HepG2 (cell line): Measurements from ENCODE around the gene ANKZF1. TPM values are rescaled to one million over a fixed set of nuclear protein-coding genes. Genes with fewer than 3 reads are reported as not detected.

Source experiments
- CBX2 ChIP-seq, 2 experiments: fragments of 200-600 bp in 1 of 2; sonication (generic); formaldehyde crosslinking in 1 of 2; IDR thresholded peaks; 2 replicates each; pipeline versions ENCODE4 v1.7.0 to v1.8.1; 2018 to 2022; ENCODE audit warnings: low read depth in 2 of 2, low read length in 1 of 2, mild to moderate bottlenecking in 1 of 2, missing genetic modification reagents in 1 of 2
- CBX5 ChIP-seq: sonication (generic); formaldehyde crosslinking; IDR thresholded peaks from 2 replicates; pipeline ENCODE4 v1.4.0; 2020; ENCODE audit warnings: missing genetic modification reagents, borderline replicate concordance
- KAT2B ChIP-seq: fragments of 150-350 bp; IDR thresholded peaks from 2 replicates; pipeline ENCODE4 v1.6.1; 2014; ENCODE audit warnings: low read depth, low read length, borderline replicate concordance
- MEF2D ChIP-seq: sonication (generic); formaldehyde crosslinking; IDR thresholded peaks from 2 replicates; pipeline ENCODE4 v1.5.1; 2020; ENCODE audit warnings: mild to moderate bottlenecking, missing genetic modification reagents
- PITX1 ChIP-seq: sonication (generic); formaldehyde crosslinking; IDR thresholded peaks from 2 replicates; pipeline ENCODE4 v1.5.1; 2020; ENCODE audit warnings: mild to moderate bottlenecking, missing genetic modification reagents
- RARG ChIP-seq: sonication (generic); formaldehyde crosslinking; IDR thresholded peaks from 2 replicates; pipeline ENCODE4 v1.4.0; 2020; ENCODE audit warnings: low read depth, mild to moderate bottlenecking, missing genetic modification reagents
- SALL1 ChIP-seq: sonication (generic); formaldehyde crosslinking; IDR thresholded peaks from 2 replicates; pipeline ENCODE4 v1.8.0; 2022; ENCODE audit warnings: mild to moderate bottlenecking, missing genetic modification reagents
- XRCC5 ChIP-seq: fragments of 200-400 bp; formaldehyde crosslinking; optimal IDR thresholded peaks from 2 replicates; pipeline ENCODE3; 2017; ENCODE audit warnings: mild to moderate bottlenecking, low read length
- ZBTB46 ChIP-seq: sonication (generic); formaldehyde crosslinking; IDR thresholded peaks from 2 replicates; pipeline ENCODE4 v1.4.0; 2020; ENCODE audit warnings: mild to moderate bottlenecking, missing genetic modification reagents, borderline replicate concordance
- ZNF160 ChIP-seq: sonication (generic); formaldehyde crosslinking; IDR thresholded peaks from 2 replicates; pipeline ENCODE4 v1.8.0; 2022; ENCODE audit warnings: mild to moderate bottlenecking, inconsistent platforms, missing genetic modification reagents
- ZNF235 ChIP-seq: sonication (generic); formaldehyde crosslinking; IDR thresholded peaks from 2 replicates; pipeline ENCODE4 v1.8.1; 2023; ENCODE audit warnings: mild to moderate bottlenecking, missing genetic modification reagents, borderline replicate concordance
- ZNF256 ChIP-seq: sonication (generic); formaldehyde crosslinking; conservative IDR thresholded peaks from 2 replicates; pipeline ENCODE4 v1.4.0; 2020; ENCODE audit warnings: missing genetic modification reagents
- ZNF556 ChIP-seq: sonication (generic); formaldehyde crosslinking; IDR thresholded peaks from 2 replicates; pipeline ENCODE4 v1.4.0; 2020; ENCODE audit warnings: mild to moderate bottlenecking, missing genetic modification reagents, borderline replicate concordance
- ZNF777 ChIP-seq: sonication (generic); formaldehyde crosslinking; IDR thresholded peaks from 2 replicates; pipeline ENCODE4 v1.4.0; 2020; ENCODE audit warnings: missing genetic modification reagents
- ZNF790 ChIP-seq: sonication (generic); formaldehyde crosslinking; IDR thresholded peaks from 2 replicates; pipeline ENCODE4 v1.8.0; 2022; ENCODE audit warnings: missing genetic modification reagents, mild to moderate bottlenecking, borderline replicate concordance
- ZNF800 ChIP-seq: sonication (generic); formaldehyde crosslinking; IDR thresholded peaks from 2 replicates; pipeline ENCODE4 v1.4.0; 2020; ENCODE audit warnings: missing genetic modification reagents
- ZSCAN31 ChIP-seq: sonication (generic); formaldehyde crosslinking; IDR thresholded peaks from 2 replicates; pipeline ENCODE4 v1.5.0; 2020; ENCODE audit warnings: low read depth, mild to moderate bottlenecking, missing genetic modification reagents
- ZXDC ChIP-seq: sonication (generic); formaldehyde crosslinking; IDR thresholded peaks from 2 replicates; pipeline ENCODE4 v1.5.0; 2020; ENCODE audit warnings: mild to moderate bottlenecking, missing genetic modification reagents
- polyA plus RNA-seq, 8 experiments: library from polyadenylated mRNA; depleted of rRNA in 3 of 8; stranded (reverse) in 7 of 8; unstranded in 1 of 8; fragments of >200 nt; fragmentation: Illumina TruSeq in 4 of 8; extraction: Trizol in 4 of 8; gene quantifications; 2 replicates each; pipeline versions ENCODE4 v1.2.1 to v1.2.3, GENCODE V29; 2011 to 2016; ENCODE audit warnings: low read depth in 4 of 8, missing spikeins in 1 of 8, mixed read lengths in 1 of 8; ENCODE audit not compliant: insufficient read depth in 1 of 8
- total RNA-seq, 5 experiments: library from RNA; depleted of rRNA; stranded (reverse); fragments of >200 nt; fragmentation: Illumina TruSeq; extraction: Trizol; gene quantifications; 2 replicates each; pipeline ENCODE4 v1.2.3, GENCODE V29; 2016; ENCODE audit warnings: low read depth in 1 of 5
- TF ChIP-seq, protein P1 (sequence below): sonication (generic); formaldehyde crosslinking; IDR thresholded peaks from 2 replicates; pipeline ENCODE4 v1.4.0; 2020; ENCODE audit warnings: missing genetic modification reagents, borderline replicate concordance

Gene ANKZF1
- total and polyA plus RNA-seq, 2 of the 13 experiments (the other 11 are each of a cell fraction or from before 2014, with no cell fraction given): 25.3 to 128 TPM

DNA sequence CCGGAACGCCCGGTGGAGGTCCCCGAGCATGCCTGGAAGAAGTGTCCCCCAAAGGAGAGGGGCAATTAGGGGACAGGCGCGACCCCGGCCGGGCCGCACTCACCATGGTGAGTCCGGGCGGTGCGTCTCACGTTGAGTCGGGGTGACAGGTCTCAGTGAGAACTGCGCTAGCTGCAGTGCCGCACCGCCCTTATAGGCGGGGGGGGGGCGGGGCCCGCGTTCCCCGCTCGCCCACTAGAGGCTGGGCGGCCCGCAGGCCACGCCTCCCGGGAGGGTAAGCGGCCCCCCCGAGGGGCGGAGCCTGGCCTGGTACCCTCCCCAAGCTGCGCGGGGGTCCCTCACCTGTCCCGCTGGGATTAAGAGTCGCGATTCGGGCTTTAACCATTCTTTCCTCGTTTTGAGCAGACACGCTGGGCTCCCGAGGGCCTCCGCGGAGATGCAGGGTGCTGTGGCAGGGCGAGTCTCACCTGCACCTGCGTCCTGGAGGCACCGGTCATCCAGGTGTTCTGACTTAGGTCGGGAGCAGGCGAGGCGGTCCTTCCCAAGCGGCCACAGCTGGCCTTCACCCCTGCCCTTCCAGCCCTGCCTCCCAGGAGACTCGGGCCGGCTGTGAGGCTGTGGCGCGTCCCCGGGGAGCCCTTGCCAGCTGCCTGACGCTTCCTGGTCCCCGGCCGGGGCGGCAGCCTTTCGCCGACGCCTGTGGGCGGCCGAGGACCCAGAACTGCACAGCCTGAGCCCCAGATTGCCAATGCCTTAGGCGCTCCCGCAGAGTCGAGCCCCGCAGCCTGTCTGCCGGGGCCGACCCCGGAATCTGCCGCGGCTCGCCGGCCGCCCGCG lies 24.4 kb downstream of the ANKZF1 start, which contains the start of gene TUBA4A (continued):
- TF ChIP-seq CBX2 (IDR thresholded peaks at IDR 0.05; ENCODE audit: low read depth, low read length) (no peak), CBX2 (CRISPR knock-in tag; IDR thresholded peaks at IDR 0.05; ENCODE audit: low read depth) (no peak), MEF2D (CRISPR knock-in tag) (0 out of 2 replicates have a peak, but pooled peaks have one; percentile 30), PITX1 (CRISPR knock-in tag) (peak; percentile 46; the same call in 1 of the 2 replicates), SALL1 (CRISPR knock-in tag) (no peak; the same call in 1 of the 2 replicates), KAT2B (no peak), ZNF790 (CRISPR knock-in tag) (0 out of 2 replicates have a peak, but pooled peaks have one; percentile 52), ZSCAN31 (CRISPR knock-in tag) (peak; percentile 33; the same call in 1 of the 2 replicates), ZXDC (no peak), ZNF235 (CRISPR knock-in tag) (no peak), ZNF777 (CRISPR knock-in tag) (peak; percentile 54; the same call in 1 of the 2 replicates), ZNF160 (CRISPR knock-in tag) (no peak), ZNF556 (peak; percentile 51; the same call in 1 of the 2 replicates), ZNF800 (CRISPR knock-in tag) (peak; percentile 76), ZNF256 (CRISPR knock-in tag) (no peak), XRCC5 (peak; percentile 48), RARG (CRISPR knock-in tag) (no peak), ZBTB46 (CRISPR knock-in tag) (peak; percentile 88), CBX5 (0 out of 2 replicates have a peak, but pooled peaks have one; percentile 17)
- TF ChIP-seq, protein P1, sequence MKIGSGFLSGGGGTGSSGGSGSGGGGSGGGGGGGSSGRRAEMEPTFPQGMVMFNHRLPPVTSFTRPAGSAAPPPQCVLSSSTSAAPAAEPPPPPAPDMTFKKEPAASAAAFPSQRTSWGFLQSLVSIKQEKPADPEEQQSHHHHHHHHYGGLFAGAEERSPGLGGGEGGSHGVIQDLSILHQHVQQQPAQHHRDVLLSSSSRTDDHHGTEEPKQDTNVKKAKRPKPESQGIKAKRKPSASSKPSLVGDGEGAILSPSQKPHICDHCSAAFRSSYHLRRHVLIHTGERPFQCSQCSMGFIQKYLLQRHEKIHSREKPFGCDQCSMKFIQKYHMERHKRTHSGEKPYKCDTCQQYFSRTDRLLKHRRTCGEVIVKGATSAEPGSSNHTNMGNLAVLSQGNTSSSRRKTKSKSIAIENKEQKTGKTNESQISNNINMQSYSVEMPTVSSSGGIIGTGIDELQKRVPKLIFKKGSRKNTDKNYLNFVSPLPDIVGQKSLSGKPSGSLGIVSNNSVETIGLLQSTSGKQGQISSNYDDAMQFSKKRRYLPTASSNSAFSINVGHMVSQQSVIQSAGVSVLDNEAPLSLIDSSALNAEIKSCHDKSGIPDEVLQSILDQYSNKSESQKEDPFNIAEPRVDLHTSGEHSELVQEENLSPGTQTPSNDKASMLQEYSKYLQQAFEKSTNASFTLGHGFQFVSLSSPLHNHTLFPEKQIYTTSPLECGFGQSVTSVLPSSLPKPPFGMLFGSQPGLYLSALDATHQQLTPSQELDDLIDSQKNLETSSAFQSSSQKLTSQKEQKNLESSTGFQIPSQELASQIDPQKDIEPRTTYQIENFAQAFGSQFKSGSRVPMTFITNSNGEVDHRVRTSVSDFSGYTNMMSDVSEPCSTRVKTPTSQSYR (CRISPR knock-in tag): no peak
